GM12878 (cell line): ENCODE measurements around the gene AFF1.

Experiments used
- ETV6 ChIP-seq, 2 experiments: fragments of 450-650 bp in 1 of 2; IDR thresholded peaks in 1 of 2; conservative IDR thresholded peaks in 1 of 2; 2 replicates each; pipeline ENCODE4 v1.6.1; 2014; ENCODE audit warnings: antibody characterized with exemption in 1 of 2, borderline replicate concordance in 1 of 2, low read depth in 1 of 2, mild to moderate bottlenecking in 1 of 2, moderate library complexity in 1 of 2
- GABPA ChIP-seq: IDR thresholded peaks from 2 replicates; pipeline ENCODE4 v1.6.1; 2014; ENCODE audit warnings: antibody characterized with exemption, low read depth, mild to moderate bottlenecking, inconsistent platforms
- HCFC1 ChIP-seq: fragments of 150-350 bp; IDR thresholded peaks from 2 replicates; pipeline ENCODE4 v1.6.1; 2014; ENCODE audit warnings: low read length
- POLR2AphosphoS5 ChIP-seq: IDR thresholded peaks from 2 replicates; pipeline ENCODE4 v1.6.1; 2011; ENCODE audit warnings: mild to moderate bottlenecking, low read length, inconsistent platforms
- SP1 ChIP-seq: IDR thresholded peaks from one replicate; pipeline ENCODE4 v1.6.1; 2011; ENCODE audit warnings: low read depth, low read length
- TCF12 ChIP-seq: IDR thresholded peaks from 2 replicates; pipeline ENCODE4 v1.6.1; 2011; ENCODE audit warnings: low read depth, mild to moderate bottlenecking, low read length
- TF ChIP-seq, protein P1 (sequence below): fragments of 450-650 bp; IDR thresholded peaks from 2 replicates; pipeline ENCODE4 v1.6.1; 2017; ENCODE audit warnings: borderline replicate concordance
- TF ChIP-seq, protein P2 (sequence below), 3 experiments: IDR thresholded peaks in 2 of 3; conservative IDR thresholded peaks in 1 of 3; 2 replicates each; pipeline ENCODE4 v1.5.1; 2011; ENCODE audit warnings: low read depth in 3 of 3, low read length in 3 of 3, mild to moderate bottlenecking in 3 of 3, control low read depth in 2 of 3, moderate library complexity in 2 of 3, inconsistent platforms in 1 of 3, mixed read lengths in 1 of 3; ENCODE audit not compliant: control insufficient read depth in 2 of 3, insufficient read depth in 1 of 3; ENCODE audit errors: extremely low read depth in 1 of 3
- TF ChIP-seq, protein P3 (sequence below): IDR thresholded peaks from 2 replicates; pipeline ENCODE4 v1.6.1; 2012; ENCODE audit warnings: low read depth, low read length, improper control_type of control experiment
- TF ChIP-seq, protein P4 (sequence below): IDR thresholded peaks from 2 replicates; pipeline ENCODE4 v1.6.1; 2012; ENCODE audit warnings: mild to moderate bottlenecking, low read depth, low read length
- TF ChIP-seq, protein P5 (sequence below): IDR thresholded peaks from 2 replicates; pipeline ENCODE4 v1.6.1; 2012; ENCODE audit warnings: low read depth, low read length, improper control_type of control experiment

DNA sequence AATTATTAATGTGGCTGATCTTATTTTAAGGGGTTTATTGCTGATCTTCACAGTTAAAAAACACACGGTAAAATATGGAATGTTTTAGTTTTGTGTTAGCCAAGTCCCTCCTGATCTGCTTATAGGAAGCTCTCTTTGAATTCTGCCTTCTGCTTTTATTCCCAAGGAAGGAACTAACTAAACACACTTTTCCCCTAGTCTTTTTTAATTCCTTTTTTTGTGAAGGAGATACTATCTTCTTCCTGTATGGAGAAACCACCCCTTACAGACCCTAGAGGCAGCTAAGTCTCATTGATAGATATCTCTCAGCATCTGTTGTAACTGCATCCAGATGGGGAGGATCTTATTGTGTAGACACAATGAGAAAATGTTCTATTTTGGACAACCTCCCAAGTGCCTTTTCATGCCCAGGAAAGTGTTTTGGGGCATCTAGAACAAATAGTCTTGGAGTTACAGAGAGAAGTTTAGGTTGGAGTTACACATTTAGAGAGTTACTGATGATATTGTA, 64.4 kb downstream of the AFF1 start:
- TF ChIP-seq, protein P1, sequence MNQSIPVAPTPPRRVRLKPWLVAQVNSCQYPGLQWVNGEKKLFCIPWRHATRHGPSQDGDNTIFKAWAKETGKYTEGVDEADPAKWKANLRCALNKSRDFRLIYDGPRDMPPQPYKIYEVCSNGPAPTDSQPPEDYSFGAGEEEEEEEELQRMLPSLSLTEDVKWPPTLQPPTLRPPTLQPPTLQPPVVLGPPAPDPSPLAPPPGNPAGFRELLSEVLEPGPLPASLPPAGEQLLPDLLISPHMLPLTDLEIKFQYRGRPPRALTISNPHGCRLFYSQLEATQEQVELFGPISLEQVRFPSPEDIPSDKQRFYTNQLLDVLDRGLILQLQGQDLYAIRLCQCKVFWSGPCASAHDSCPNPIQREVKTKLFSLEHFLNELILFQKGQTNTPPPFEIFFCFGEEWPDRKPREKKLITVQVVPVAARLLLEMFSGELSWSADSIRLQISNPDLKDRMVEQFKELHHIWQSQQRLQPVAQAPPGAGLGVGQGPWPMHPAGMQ, result no peak
- TF ChIP-seq, protein P2, sequence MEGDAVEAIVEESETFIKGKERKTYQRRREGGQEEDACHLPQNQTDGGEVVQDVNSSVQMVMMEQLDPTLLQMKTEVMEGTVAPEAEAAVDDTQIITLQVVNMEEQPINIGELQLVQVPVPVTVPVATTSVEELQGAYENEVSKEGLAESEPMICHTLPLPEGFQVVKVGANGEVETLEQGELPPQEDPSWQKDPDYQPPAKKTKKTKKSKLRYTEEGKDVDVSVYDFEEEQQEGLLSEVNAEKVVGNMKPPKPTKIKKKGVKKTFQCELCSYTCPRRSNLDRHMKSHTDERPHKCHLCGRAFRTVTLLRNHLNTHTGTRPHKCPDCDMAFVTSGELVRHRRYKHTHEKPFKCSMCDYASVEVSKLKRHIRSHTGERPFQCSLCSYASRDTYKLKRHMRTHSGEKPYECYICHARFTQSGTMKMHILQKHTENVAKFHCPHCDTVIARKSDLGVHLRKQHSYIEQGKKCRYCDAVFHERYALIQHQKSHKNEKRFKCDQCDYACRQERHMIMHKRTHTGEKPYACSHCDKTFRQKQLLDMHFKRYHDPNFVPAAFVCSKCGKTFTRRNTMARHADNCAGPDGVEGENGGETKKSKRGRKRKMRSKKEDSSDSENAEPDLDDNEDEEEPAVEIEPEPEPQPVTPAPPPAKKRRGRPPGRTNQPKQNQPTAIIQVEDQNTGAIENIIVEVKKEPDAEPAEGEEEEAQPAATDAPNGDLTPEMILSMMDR (IDR thresholded peaks at IDR 0.05 in 2 of 3, conservative IDR thresholded peaks at IDR 0.05 in 1 of 3; ENCODE audit: control insufficient read depth in 2 of 3, extremely low read depth in 1 of 3, insufficient read depth in 1 of 3, low read depth in 3 of 3, low read length in 3 of 3), result no peak
- TF ChIP-seq, protein P3, sequence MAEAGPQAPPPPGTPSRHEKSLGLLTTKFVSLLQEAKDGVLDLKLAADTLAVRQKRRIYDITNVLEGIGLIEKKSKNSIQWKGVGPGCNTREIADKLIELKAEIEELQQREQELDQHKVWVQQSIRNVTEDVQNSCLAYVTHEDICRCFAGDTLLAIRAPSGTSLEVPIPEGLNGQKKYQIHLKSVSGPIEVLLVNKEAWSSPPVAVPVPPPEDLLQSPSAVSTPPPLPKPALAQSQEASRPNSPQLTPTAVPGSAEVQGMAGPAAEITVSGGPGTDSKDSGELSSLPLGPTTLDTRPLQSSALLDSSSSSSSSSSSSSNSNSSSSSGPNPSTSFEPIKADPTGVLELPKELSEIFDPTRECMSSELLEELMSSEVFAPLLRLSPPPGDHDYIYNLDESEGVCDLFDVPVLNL, result no peak
- TF ChIP-seq, protein P4, sequence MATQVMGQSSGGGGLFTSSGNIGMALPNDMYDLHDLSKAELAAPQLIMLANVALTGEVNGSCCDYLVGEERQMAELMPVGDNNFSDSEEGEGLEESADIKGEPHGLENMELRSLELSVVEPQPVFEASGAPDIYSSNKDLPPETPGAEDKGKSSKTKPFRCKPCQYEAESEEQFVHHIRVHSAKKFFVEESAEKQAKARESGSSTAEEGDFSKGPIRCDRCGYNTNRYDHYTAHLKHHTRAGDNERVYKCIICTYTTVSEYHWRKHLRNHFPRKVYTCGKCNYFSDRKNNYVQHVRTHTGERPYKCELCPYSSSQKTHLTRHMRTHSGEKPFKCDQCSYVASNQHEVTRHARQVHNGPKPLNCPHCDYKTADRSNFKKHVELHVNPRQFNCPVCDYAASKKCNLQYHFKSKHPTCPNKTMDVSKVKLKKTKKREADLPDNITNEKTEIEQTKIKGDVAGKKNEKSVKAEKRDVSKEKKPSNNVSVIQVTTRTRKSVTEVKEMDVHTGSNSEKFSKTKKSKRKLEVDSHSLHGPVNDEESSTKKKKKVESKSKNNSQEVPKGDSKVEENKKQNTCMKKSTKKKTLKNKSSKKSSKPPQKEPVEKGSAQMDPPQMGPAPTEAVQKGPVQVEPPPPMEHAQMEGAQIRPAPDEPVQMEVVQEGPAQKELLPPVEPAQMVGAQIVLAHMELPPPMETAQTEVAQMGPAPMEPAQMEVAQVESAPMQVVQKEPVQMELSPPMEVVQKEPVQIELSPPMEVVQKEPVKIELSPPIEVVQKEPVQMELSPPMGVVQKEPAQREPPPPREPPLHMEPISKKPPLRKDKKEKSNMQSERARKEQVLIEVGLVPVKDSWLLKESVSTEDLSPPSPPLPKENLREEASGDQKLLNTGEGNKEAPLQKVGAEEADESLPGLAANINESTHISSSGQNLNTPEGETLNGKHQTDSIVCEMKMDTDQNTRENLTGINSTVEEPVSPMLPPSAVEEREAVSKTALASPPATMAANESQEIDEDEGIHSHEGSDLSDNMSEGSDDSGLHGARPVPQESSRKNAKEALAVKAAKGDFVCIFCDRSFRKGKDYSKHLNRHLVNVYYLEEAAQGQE, result no peak
- TF ChIP-seq GABPA (no peak), TCF12 (no peak), HCFC1 (no peak), SP1 (no peak), POLR2AphosphoS5 (no peak), ETV6 (conservative IDR thresholded peaks at IDR 0.05 in 1 of 2, IDR thresholded peaks at IDR 0.05 in 1 of 2; ENCODE audit: borderline replicate concordance in 1 of 2, low read depth in 1 of 2) (no peak)
- TF ChIP-seq, protein P5, sequence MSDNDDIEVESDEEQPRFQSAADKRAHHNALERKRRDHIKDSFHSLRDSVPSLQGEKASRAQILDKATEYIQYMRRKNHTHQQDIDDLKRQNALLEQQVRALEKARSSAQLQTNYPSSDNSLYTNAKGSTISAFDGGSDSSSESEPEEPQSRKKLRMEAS, result no peak
